Esophagus muscularis mucosa (tissue), 4 donors: ENCODE results near the gene SLC9A8. TPM values are rescaled to one million over a fixed set of nuclear protein-coding genes. Genes with fewer than 3 reads are reported as not detected.

Experiments used
- DNase-seq: peaks from one replicate; pipeline ENCODE4 v3.0.0-alpha.2; 2017; ENCODE audit errors: extremely low spot score
- H3K27ac ChIP-seq, 4 donors: fragments of 200-600 bp; sonication (generic); replicated peaks in 1 of 4; 1 replicate in 3 of 4; 2 replicates in 1 of 4; pipeline ENCODE4 v1.5.1; 2016 to 2019; ENCODE audit warnings: mild to moderate bottlenecking in 1 of 4
- H3K27me3 ChIP-seq, 4 donors: fragments of 200-600 bp; sonication (generic); one replicate each; pipeline versions ENCODE4 v1.5.1 to v1.6.0; 2016 to 2019
- H3K36me3 ChIP-seq, 4 donors: fragments of 200-600 bp; sonication (generic); one replicate each; pipeline ENCODE4 v1.5.1; 2016 to 2019
- H3K4me1 ChIP-seq, 4 donors: fragments of 200-600 bp; sonication (generic); one replicate each; pipeline ENCODE4 v1.5.1; 2016 to 2019
- H3K4me3 ChIP-seq, 4 donors: fragments of 200-600 bp; sonication (generic); 1 replicate in 2 of 4; 2 replicates in 2 of 4; pipeline ENCODE4 v1.5.1; 2016 to 2019; ENCODE audit warnings: mild to moderate bottlenecking in 4 of 4, moderate library complexity in 1 of 4
- H3K9me3 ChIP-seq, 4 donors: fragments of 200-600 bp; sonication (generic); 1 replicate in 3 of 4; 2 replicates in 1 of 4; pipeline ENCODE4 v1.5.1; 2016 to 2019
- EP300 ChIP-seq: sonication (generic); formaldehyde crosslinking; IDR thresholded peaks from one replicate; pipeline ENCODE4 v1.6.1; 2017; ENCODE audit warnings: antibody characterized with exemption
- POLR2A ChIP-seq: fragments of 450-650 bp; IDR thresholded peaks from one replicate; pipeline ENCODE4 v1.6.1; 2017; ENCODE audit warnings: antibody characterized with exemption, moderate library complexity, mild to moderate bottlenecking, low read depth
- POLR2AphosphoS5 ChIP-seq, 2 donors: sonication (generic); formaldehyde crosslinking; IDR thresholded peaks; one replicate each; pipeline ENCODE4 v1.6.1; 2017; ENCODE audit warnings: antibody characterized with exemption in 2 of 2
- WGBS: methylation state at CpG from one replicate; pipeline ENCODE4 v1.1.5; 2018; 5-methylcytosine and 5-hydroxymethylcytosine counted together
- intact Hi-C: fragments of 100-400 bp; cut with DNase I; formaldehyde crosslinking; loops from one replicate; pipeline ENCODE4 v1.15.1; 2023
- total RNA-seq, 4 donors: library from RNA; depleted of rRNA; stranded (reverse); fragments of >200 nt; gene quantifications; one replicate each; pipeline versions ENCODE4 v1.1.0 to v1.2.1, GENCODE V29; 2016
- TF ChIP-seq, protein P1 (sequence below), 3 experiments: fragments of 200-600 bp in 2 of 3; fragments of 450-650 bp in 1 of 3; sonication (generic) in 2 of 3; IDR thresholded peaks; one replicate each; pipeline ENCODE4 v1.5.1; 2017 to 2019; ENCODE audit warnings: antibody characterized with exemption in 3 of 3, mild to moderate bottlenecking in 2 of 3, moderate library complexity in 1 of 3

SLC9A8 gene
- 1 to 10 TPM; 7.5 to 9.0 (median 7.5) TPM for total RNA-seq

GRCh38 chr20:49812507-49813304, at the start of gene SLC9A8:
Gene SLC9A8 (plus strand): TSS chr20:49812828. CDS start chr20:49812923, 95 bp downstream.
- intact Hi-C loops = no loop called here

GRCh38 chr20:49762940-49763766, 49.5 kb upstream of the SLC9A8 start:
- no peaks in the 10 kb centered on the region for H3K9me3 ChIP-seq
- intact Hi-C loops = no loop called here
- DNase-seq = no peak
- WGBS = 86% methylated on average over 12 of the region's 12 CpGs
- TF ChIP-seq POLR2AphosphoS5 (IDR thresholded peaks at IDR 0.05) = no peak
- TF ChIP-seq EP300 = no peak
- TF ChIP-seq, protein P1, sequence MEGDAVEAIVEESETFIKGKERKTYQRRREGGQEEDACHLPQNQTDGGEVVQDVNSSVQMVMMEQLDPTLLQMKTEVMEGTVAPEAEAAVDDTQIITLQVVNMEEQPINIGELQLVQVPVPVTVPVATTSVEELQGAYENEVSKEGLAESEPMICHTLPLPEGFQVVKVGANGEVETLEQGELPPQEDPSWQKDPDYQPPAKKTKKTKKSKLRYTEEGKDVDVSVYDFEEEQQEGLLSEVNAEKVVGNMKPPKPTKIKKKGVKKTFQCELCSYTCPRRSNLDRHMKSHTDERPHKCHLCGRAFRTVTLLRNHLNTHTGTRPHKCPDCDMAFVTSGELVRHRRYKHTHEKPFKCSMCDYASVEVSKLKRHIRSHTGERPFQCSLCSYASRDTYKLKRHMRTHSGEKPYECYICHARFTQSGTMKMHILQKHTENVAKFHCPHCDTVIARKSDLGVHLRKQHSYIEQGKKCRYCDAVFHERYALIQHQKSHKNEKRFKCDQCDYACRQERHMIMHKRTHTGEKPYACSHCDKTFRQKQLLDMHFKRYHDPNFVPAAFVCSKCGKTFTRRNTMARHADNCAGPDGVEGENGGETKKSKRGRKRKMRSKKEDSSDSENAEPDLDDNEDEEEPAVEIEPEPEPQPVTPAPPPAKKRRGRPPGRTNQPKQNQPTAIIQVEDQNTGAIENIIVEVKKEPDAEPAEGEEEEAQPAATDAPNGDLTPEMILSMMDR (IDR thresholded peaks at IDR 0.05) = no peak
- TF ChIP-seq POLR2A = no peak
- no peak overlapping the region for H3K27ac ChIP-seq
- H3K4me1 ChIP-seq = peaks cover 26 to 32% (median 30%) of the 10 kb centered on the region in 4 donors
- H3K27me3 ChIP-seq = no peaks in the 10 kb centered on the region
- H3K36me3 ChIP-seq = no peaks in the 10 kb centered on the region
- no peak overlapping the region for H3K4me3 ChIP-seq

More at GRCh38 chr20:49812507-49813304, at the start of gene SLC9A8:
- peak; percentile 97 for DNase-seq
- TF ChIP-seq POLR2A (peak; percentile 55), POLR2AphosphoS5 (IDR thresholded peaks at IDR 0.05) (peak; percentile 59 to 90), EP300 (no peak)
- TF ChIP-seq, protein P1 (IDR thresholded peaks at IDR 0.05) = peak in 2 of 3 experiments; percentile 33 to 56
- Histone ChIP-seq H3K4me3 (peak within 1 kb of the TSS; percentile 70 to 95 (median 82)), H3K4me1 (peaks cover 17 to 23% (median 19%) of the 10 kb centered on the region in 4 donors), H3K36me3 (peaks cover 6 to 27% (median 24%) of the 10 kb centered on the region in 4 donors), H3K27me3 (no peaks in the 10 kb centered on the region), H3K27ac (peak within 1 kb of the TSS; percentile 88 to 96 (median 94)), H3K9me3 (no peaks in the 10 kb centered on the region)
- WGBS = 0% methylated on average over 17 of the region's 61 CpGs

GRCh38 chr20:49765413-49765736, 47.3 kb upstream of the SLC9A8 start:
- Histone ChIP-seq H3K9me3 (no peaks in the 10 kb centered on the region), H3K4me1 (peaks cover 40 to 48% (median 43%) of the 10 kb centered on the region in 4 donors), H3K36me3 (no peaks in the 10 kb centered on the region), H3K4me3 (no peak overlapping the region), H3K27ac (peak overlapping the region in 2 of 4 donors; percentile 24 to 50), H3K27me3 (no peaks in the 10 kb centered on the region)
- intact Hi-C loops = no loop called here
- no peak for DNase-seq
- 90% methylated on average over 5 of the region's 5 CpGs for WGBS
- TF ChIP-seq EP300 = no peak

GRCh38 chr20:49765846-49766541, 46.6 kb upstream of the SLC9A8 start:
- intact Hi-C loops = no loop called here
- Histone ChIP-seq H3K4me3 (no peak overlapping the region), H3K36me3 (no peaks in the 10 kb centered on the region), H3K27ac (peak overlapping the region in 2 of 4 donors; percentile 24 to 50), H3K27me3 (no peaks in the 10 kb centered on the region), H3K9me3 (no peaks in the 10 kb centered on the region), H3K4me1 (peaks cover 40 to 48% (median 43%) of the 10 kb centered on the region in 4 donors)
- TF ChIP-seq, protein P1 (IDR thresholded peaks at IDR 0.05) = no peak
- TF ChIP-seq POLR2AphosphoS5 (IDR thresholded peaks at IDR 0.05) = no peak
- no peak for TF ChIP-seq EP300
- no peak for TF ChIP-seq POLR2A
- DNase-seq = no peak
- 93% methylated on average over 2 of the region's 2 CpGs for WGBS
